HG03575 (cell line): ENCODE data around the gene SMIM35.
"Not testable (repeated sequence)": the region's sequence is repeated elsewhere in the genome, so short reads cannot be mapped to it uniquely, and the experiment has no call there.

Source experiments
- ATAC-seq: cut with Tn5 transposase; IDR thresholded peaks from one replicate; pipeline ENCODE4 v1.9.1; 2021; ENCODE audit not compliant: unreplicated experiment, insufficient number of reproducible peaks, low FRiP score; ENCODE audit errors: extremely low read depth

The SMIM35 gene

GRCh38 chr11:118010738-118011461 lies 75.9 kb downstream of the SMIM35 start:
- no peak for ATAC-seq

GRCh38 chr11:118009864-118010737 lies 76.7 kb downstream of the SMIM35 start:
- no peak for ATAC-seq

- ATAC-seq = no peak
Observed at GRCh38 chr11:118008271-118008911, 78.4 kb downstream of the SMIM35 start.

- ATAC-seq = not testable (repeated sequence)
Observed at GRCh38 chr11:118007563-118008270, 79.0 kb downstream of the SMIM35 start.

GRCh38 chr11:118007040-118007439 lies 79.7 kb downstream of the SMIM35 start:
- ATAC-seq = no peak

DNA sequence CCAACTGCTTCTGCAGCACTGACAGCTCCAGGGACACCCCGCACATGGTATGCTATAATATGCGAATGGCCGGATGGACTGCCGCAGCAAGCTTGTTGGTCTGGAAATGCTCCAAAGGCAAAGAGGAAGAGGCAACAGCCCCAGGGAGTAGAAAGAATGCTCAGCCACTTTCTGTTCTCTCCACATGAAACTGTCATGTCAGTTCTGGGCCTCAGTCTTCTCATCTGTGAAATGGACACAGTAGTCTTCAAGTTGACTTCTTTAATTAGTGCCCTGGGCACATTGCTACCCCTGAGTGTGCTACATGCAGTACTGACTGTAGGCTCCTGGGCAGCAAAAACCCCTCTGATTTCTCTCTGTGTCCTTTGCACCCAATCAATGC lies 80.6 kb downstream of the SMIM35 start:
- ATAC-seq = no peak

GRCh38 chr11:118005224-118006152 lies 81.3 kb downstream of the SMIM35 start:
- no peak for ATAC-seq

GRCh38 chr11:118004543-118005223 lies 82.1 kb downstream of the SMIM35 start:
- ATAC-seq = no peak

DNA sequence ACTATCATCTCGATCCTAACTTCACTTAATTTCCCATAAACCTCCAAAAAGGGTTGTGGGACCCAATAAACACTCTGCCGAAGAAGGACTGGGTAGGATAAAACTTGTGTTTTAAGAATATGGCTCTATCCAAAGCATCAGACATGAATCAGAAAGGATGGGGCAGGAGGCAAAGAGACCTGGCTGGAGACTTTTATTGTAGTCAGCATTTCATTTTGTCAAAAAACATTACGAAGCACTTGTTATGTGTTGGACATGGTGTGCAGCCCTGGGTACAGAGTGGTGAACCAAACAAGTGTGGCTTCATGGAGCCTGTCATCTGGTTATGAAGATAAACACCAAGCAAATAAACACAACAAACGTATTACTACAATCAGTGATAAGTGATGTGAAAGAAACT lies 83.3 kb downstream of the SMIM35 start:
- ATAC-seq = no peak

DNA sequence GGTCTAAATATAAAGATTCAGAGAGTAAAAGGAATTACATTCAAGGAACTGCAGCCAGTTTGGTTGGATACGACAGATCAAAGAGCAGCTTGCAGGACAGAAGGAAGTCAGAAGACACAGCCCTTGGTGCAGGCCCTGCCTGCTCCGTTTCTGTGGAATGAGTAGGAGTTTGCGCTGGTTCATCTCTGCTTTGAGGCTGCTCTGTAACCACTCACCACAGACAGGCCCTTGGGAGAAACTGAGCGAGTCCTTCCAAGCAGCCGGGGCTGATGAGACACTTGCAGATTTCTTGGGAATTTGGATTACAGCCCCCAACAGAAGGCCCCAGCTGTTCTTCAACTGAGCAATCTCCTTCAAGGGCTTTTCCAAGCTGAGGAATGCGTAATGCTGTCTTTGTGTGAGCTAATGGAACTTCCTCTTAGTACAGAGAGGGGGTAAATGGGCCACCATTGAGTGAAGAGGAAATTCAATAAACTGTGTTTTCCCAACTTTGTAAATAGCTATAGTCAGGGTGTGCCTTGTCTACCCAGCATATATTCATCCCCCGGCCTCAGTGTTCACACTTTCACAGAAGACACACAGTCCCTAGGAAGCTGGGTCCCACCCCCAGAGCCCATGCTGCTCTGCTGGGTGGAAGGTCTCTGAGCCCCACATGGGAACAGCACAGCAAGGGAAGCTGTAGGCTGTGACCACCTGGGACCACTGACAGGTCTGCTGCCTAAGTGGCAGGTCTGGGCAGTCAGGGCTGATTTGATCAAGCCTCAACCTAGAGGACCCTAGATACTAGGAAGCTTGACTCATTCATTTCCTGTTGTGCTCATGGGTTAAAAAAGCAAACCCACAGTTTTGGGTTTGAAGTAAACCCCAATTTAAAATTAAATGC lies 84.0 kb downstream of the SMIM35 start:
- no peak for ATAC-seq

GRCh38 chr11:118002010-118002540 lies 84.7 kb downstream of the SMIM35 start:
- no peak for ATAC-seq

- ATAC-seq = no peak
Observed at GRCh38 chr11:118001494-118001971, 85.2 kb downstream of the SMIM35 start.

DNA sequence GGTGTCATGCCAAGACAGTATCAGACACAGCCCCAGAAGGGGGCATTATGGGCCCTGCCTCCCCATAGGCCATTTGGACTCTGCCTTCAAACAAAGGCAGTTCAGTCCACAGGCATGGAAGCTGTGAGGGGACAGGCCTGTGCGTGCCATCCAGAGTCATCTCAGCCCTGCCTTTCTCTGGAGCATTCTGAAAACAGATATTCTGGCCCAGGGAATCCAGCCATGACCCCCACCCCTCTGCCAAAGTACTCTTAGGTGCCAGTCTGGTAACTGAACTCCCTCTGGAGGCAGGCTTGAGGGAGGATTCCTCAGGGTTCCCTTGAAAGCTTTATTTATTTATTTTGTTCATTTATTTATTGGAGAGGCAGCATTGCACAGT lies 85.9 kb downstream of the SMIM35 start:
- no peak for ATAC-seq

GRCh38 chr11:118000067-118000849 lies 86.5 kb downstream of the SMIM35 start:
- no peak for ATAC-seq

GRCh38 chr11:117999354-117999993 lies 87.3 kb downstream of the SMIM35 start:
- no peak for ATAC-seq
